HG03460 (cell line): ENCODE data around the gene CDHR3.
"Not testable (repeated sequence)": the region's sequence is repeated elsewhere in the genome, so short reads cannot be mapped to it uniquely, and the experiment has no call there.

ENCODE experiments used
- ATAC-seq: cut with Tn5 transposase; IDR thresholded peaks from one replicate; pipeline ENCODE4 v1.9.1; 2021; ENCODE audit not compliant: unreplicated experiment

Gene CDHR3

GRCh38 chr7:105990727-105991453 is 27.8 kb downstream of the CDHR3 start:
- ATAC-seq = no peak

GRCh38 chr7:105992905-105993304 is 29.8 kb downstream of the CDHR3 start:
- no peak for ATAC-seq

GRCh38 chr7:105996860-105997737 is 34.0 kb downstream of the CDHR3 start:
- ATAC-seq = no peak

- no peak for ATAC-seq
Measured at GRCh38 chr7:105999256-105999655, 36.2 kb downstream of the CDHR3 start.

GRCh38 chr7:106001196-106001595 is 38.1 kb downstream of the CDHR3 start:
- ATAC-seq = no peak

- ATAC-seq = no peak
Measured at GRCh38 chr7:106001886-106002285, 38.8 kb downstream of the CDHR3 start.

GRCh38 chr7:106003525-106004064 is 40.5 kb downstream of the CDHR3 start:
- no peak for ATAC-seq

- no peak for ATAC-seq
Measured at GRCh38 chr7:106006906-106007305, 43.8 kb downstream of the CDHR3 start.

GRCh38 chr7:106007796-106008195 is 44.7 kb downstream of the CDHR3 start:
- ATAC-seq = not testable (repeated sequence)

GRCh38 chr7:106009503-106010226 is 46.6 kb downstream of the CDHR3 start:
- ATAC-seq = no peak

- no peak for ATAC-seq
Measured at GRCh38 chr7:106010331-106010730, 47.3 kb downstream of the CDHR3 start.

- no peak for ATAC-seq
Measured at GRCh38 chr7:106010866-106011265, 47.8 kb downstream of the CDHR3 start.

- no peak for ATAC-seq
Measured at GRCh38 chr7:106012184-106012583, 49.1 kb downstream of the CDHR3 start.

- ATAC-seq = no peak
Measured at GRCh38 chr7:106012935-106013439, 49.9 kb downstream of the CDHR3 start.

- ATAC-seq = no peak
Measured at GRCh38 chr7:106015381-106016218, 52.5 kb downstream of the CDHR3 start.

- ATAC-seq = no peak
Measured at GRCh38 chr7:106016331-106016730, 53.3 kb downstream of the CDHR3 start.

- no peak for ATAC-seq
Measured at GRCh38 chr7:106017657-106018056, 54.6 kb downstream of the CDHR3 start.

GRCh38 chr7:106018566-106019469 is 55.8 kb downstream of the CDHR3 start:
- ATAC-seq = no peak

GRCh38 chr7:106019470-106019820 is 56.4 kb downstream of the CDHR3 start:
- no peak for ATAC-seq
